ENCODE results near the gene SRBD1. TPM values are rescaled to one million over a fixed set of nuclear protein-coding genes. Genes with fewer than 3 reads are reported as not detected.

SRBD1 gene
- polyA plus RNA-seq, 1 experiment: 2.7 TPM

DNA sequence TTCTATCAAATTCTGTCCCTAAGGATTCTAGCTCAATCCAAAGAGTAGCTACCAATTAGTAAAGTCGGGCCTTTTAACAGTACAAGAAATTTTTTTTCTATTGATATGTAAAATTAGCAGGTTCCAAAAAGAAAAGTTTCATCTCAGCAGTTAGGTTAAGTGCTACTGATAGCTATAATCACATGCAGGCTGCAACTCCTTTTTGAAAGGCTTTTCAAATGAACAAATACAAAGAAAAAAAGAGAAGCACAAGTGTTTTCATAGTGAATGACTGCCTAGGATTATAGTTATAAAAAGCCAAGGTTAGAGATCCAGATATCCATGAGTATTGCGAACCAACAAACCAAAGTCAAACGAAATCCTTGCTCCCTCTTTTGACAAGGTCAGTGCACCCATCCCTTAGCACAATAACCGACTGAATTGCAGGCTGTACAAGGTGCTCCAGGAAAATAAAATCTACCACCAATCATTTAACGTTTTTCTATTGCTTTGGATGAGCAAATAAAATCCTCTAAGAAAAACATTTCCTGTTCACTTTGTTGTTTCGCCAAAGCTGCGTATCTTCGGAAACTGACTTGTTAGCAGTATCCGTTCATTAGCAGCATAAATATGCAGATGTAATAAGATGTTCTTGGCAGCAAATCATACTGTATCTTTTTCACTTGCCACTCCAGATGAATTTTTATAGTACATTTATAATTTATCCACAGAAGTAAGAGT, 100.2 kb downstream of the SRBD1 start:
- TF ChIP-seq CTCF (IDR thresholded peaks at IDR 0.05; ENCODE audit: insufficient read depth, low read depth, low read length): no peak
- CTCF ChIA-PET: interaction anchor here (0.6 to 2.0 kb wide), 3 partner anchors 15 to 530 kb away, joined by 3 to 4 read pairs (median 3); no protein-coding TSS in a partner anchor
- H3K27me3 ChIP-seq (ENCODE audit: control insufficient read depth, insufficient read depth, low read length): no peaks in the 10 kb centered on the region

GRCh38 chr2:45506756-45507155, 104.3 kb downstream of the SRBD1 start:
- no peak for TF ChIP-seq CTCF (IDR thresholded peaks at IDR 0.05; ENCODE audit: insufficient read depth, low read depth, low read length)
- ChIA-PET POLR2A (no interaction called here), CTCF (interaction anchor here (0.5 to 1.0 kb wide), 2 partner anchors 10 to 355 kb away, joined by 3 read pairs; no protein-coding TSS in a partner anchor)
- H3K36me3 ChIP-seq (ENCODE audit: control insufficient read depth, insufficient read depth, low read length): no peaks in the 10 kb centered on the region
- H3K4me3 ChIP-seq (ENCODE audit: low read depth, low read length): no peak overlapping the region
- H3K27me3 ChIP-seq (ENCODE audit: control insufficient read depth, insufficient read depth, low read length): no peaks in the 10 kb centered on the region
- DNase-seq (ENCODE audit: low read depth): no peak

More for the DNA sequence above, 100.2 kb downstream of the SRBD1 start:
- H3K36me3 ChIP-seq (ENCODE audit: control insufficient read depth, insufficient read depth, low read length): no peaks in the 10 kb centered on the region
- DNase-seq (ENCODE audit: low read depth): no peak
- POLR2A ChIA-PET: no interaction called here
- no peak overlapping the region for H3K4me3 ChIP-seq (ENCODE audit: low read depth, low read length)

- TF ChIP-seq CTCF (IDR thresholded peaks at IDR 0.05; ENCODE audit: insufficient read depth, low read depth, low read length): no peak
- POLR2A ChIA-PET: interaction anchor here (0.5 kb wide), 1 partner anchor 340 kb away, joined by 9 read pairs; no protein-coding TSS in a partner anchor
- no peak for DNase-seq (ENCODE audit: low read depth)
- Histone ChIP-seq H3K4me3 (ENCODE audit: low read depth, low read length) (no peak overlapping the region), H3K27me3 (ENCODE audit: control insufficient read depth, insufficient read depth, low read length) (no peaks in the 10 kb centered on the region), H3K36me3 (ENCODE audit: control insufficient read depth, insufficient read depth, low read length) (no peaks in the 10 kb centered on the region)
- CTCF ChIA-PET: interaction anchor here (1.1 to 1.6 kb wide), 2 partner anchors 11 to 524 kb away, joined by 3 to 6 read pairs; no protein-coding TSS in a partner anchor
Measured at GRCh38 chr2:45505138-45505537, 105.9 kb downstream of the SRBD1 start.

- Histone ChIP-seq H3K36me3 (ENCODE audit: control insufficient read depth, insufficient read depth, low read length) (no peaks in the 10 kb centered on the region), H3K27me3 (ENCODE audit: control insufficient read depth, insufficient read depth, low read length) (no peaks in the 10 kb centered on the region), H3K4me3 (ENCODE audit: low read depth, low read length) (no peak overlapping the region)
- POLR2A ChIA-PET: no interaction called here
- CTCF ChIA-PET: interaction anchor here (2.6 kb wide), 1 partner anchor 518 kb away, joined by 13 read pairs; no protein-coding TSS in a partner anchor
- DNase-seq (ENCODE audit: low read depth): no peak
- no peak for TF ChIP-seq CTCF (IDR thresholded peaks at IDR 0.05; ENCODE audit: insufficient read depth, low read depth, low read length)
Measured at GRCh38 chr2:45498661-45499550, 112.2 kb downstream of the SRBD1 start.

- no peak overlapping the region for H3K4me3 ChIP-seq (ENCODE audit: low read depth, low read length)
- no peak for TF ChIP-seq CTCF (IDR thresholded peaks at IDR 0.05; ENCODE audit: insufficient read depth, low read depth, low read length)
- DNase-seq (ENCODE audit: low read depth): no peak
- ChIA-PET CTCF (interaction anchor here (1.8 to 7.1 kb wide), 2 partner anchors 483 to 515 kb away, joined by 4 to 182 read pairs; no protein-coding TSS in a partner anchor), POLR2A (no interaction called here)
- H3K27me3 ChIP-seq (ENCODE audit: control insufficient read depth, insufficient read depth, low read length): no peaks in the 10 kb centered on the region
- no peaks in the 10 kb centered on the region for H3K36me3 ChIP-seq (ENCODE audit: control insufficient read depth, insufficient read depth, low read length)
Measured at GRCh38 chr2:45497355-45497754, 113.7 kb downstream of the SRBD1 start.

Data from BJ (cell line).